Endodermal cell (in vitro differentiated cells): Measurements from ENCODE around the gene PLSCR3. TPM values are rescaled to one million over a fixed set of nuclear protein-coding genes. Genes with fewer than 3 reads are reported as not detected.
A peak's percentile ranks its signal among the peaks of the same experiment; 100 is the strongest.

Source experiments
- DNase-seq: peaks from one replicate; pipeline ENCODE4 v3.0.0-alpha.2; 2017
- H3K27ac ChIP-seq: 2 replicates; pipeline ENCODE4 v1.5.1; 2013; ENCODE audit warnings: mild to moderate bottlenecking, low read depth, low read length, moderate library complexity
- H3K27me3 ChIP-seq: 2 replicates; pipeline ENCODE4 v1.6.1; 2013; ENCODE audit warnings: mild to moderate bottlenecking, low read length, moderate library complexity; ENCODE audit not compliant: insufficient read depth, control insufficient read depth, poor library complexity, severe bottlenecking
- H3K36me3 ChIP-seq: 2 replicates; pipeline ENCODE4 v1.7.0; 2013; ENCODE audit warnings: mild to moderate bottlenecking, low read length, moderate library complexity; ENCODE audit not compliant: control insufficient read depth, insufficient read depth
- H3K4me1 ChIP-seq: one replicate; pipeline ENCODE4 v1.7.0; 2013; ENCODE audit warnings: low read length; ENCODE audit not compliant: control insufficient read depth, insufficient read depth
- H3K4me3 ChIP-seq: 2 replicates; pipeline ENCODE4 v1.5.1; 2013; ENCODE audit warnings: mild to moderate bottlenecking, low read length, moderate library complexity
- H3K9ac ChIP-seq: 2 replicates; pipeline ENCODE4 v1.6.1; 2013; ENCODE audit warnings: mild to moderate bottlenecking, low read length, moderate library complexity; ENCODE audit not compliant: poor library complexity, severe bottlenecking; ENCODE audit errors: extremely low read depth
- H3K9me3 ChIP-seq: 2 replicates; pipeline ENCODE4 v1.6.1; 2013; ENCODE audit warnings: mild to moderate bottlenecking, low read length, moderate library complexity; ENCODE audit not compliant: control insufficient read depth
- H3K27ac Mint-ChIP-seq: 2 replicates; pipeline ENCODE4 v1.8.0; 2020; ENCODE audit warnings: mixed read lengths
- H3K27me3 Mint-ChIP-seq: 2 replicates; pipeline ENCODE4 v1.8.0; 2021; ENCODE audit warnings: mild to moderate bottlenecking, mixed read lengths; ENCODE audit not compliant: insufficient read depth
- H3K36me3 Mint-ChIP-seq: 2 replicates; pipeline ENCODE4 v1.8.0; 2020; ENCODE audit warnings: low read depth, mixed read lengths
- H3K4me1 Mint-ChIP-seq: 2 replicates; pipeline ENCODE4 v1.8.0; 2020; ENCODE audit warnings: mixed read lengths
- H3K4me3 Mint-ChIP-seq: 2 replicates; pipeline ENCODE4 v1.8.0; 2020; ENCODE audit warnings: mild to moderate bottlenecking, moderate library complexity, mixed read lengths
- H3K9me3 Mint-ChIP-seq: 2 replicates; pipeline ENCODE4 v1.8.0; 2020; ENCODE audit warnings: mild to moderate bottlenecking, mixed read lengths
- CTCF ChIP-seq: fragments of 200-600 bp; sonication (generic); conservative IDR thresholded peaks from 2 replicates; pipeline ENCODE4 v1.5.0; 2021; ENCODE audit warnings: antibody characterized with exemption, mild to moderate bottlenecking
- WGBS, 2 experiments: methylation state at CpG; one replicate each; pipeline versions ENCODE4 v1.1.5 to v1.1.7; 2013; ENCODE audit warnings: missing lambda C conversion rate in 2 of 2, mixed read lengths in 1 of 2; ENCODE audit not compliant: insufficient coverage in 1 of 2, insufficient read length in 1 of 2; 5-methylcytosine and 5-hydroxymethylcytosine counted together
- total RNA-seq, 2 donors: library from RNA; stranded (reverse); fragmentation: NEBNext Ultra II Directional in 1 of 2; extraction: Animal tissue kit (Norgen Biotek cat#: 25700) in 1 of 2; gene quantifications; 2 replicates in 1 of 2; 3 replicates in 1 of 2; pipeline ENCODE4 v1.2.1, GENCODE V29; 2021

Gene PLSCR3
- total RNA-seq, 2 donors from 2014 or later: 21.0 to 26.2 TPM

GRCh38 chr17:7419819-7420610, 25.7 kb upstream of the PLSCR3 start, which contains the start of gene SPEM1:
SPEM1 (plus strand) TSS chr17:7420324; CDS start chr17:7420385, 61 bp downstream.
- H3K9me3 Mint-ChIP-seq: no peaks in the 10 kb centered on the region
- Histone ChIP-seq H3K27ac (peak within 1 kb of the TSS; percentile 94), H3K27me3 (no peaks in the 10 kb centered on the region), H3K4me1 (no peaks in the 10 kb centered on the region), H3K9me3 (no peaks in the 10 kb centered on the region), H3K36me3 (peaks cover 17% of the 10 kb centered on the region), H3K9ac (no peak within 1 kb of the TSS), H3K4me3 (no peak within 1 kb of the TSS)
- H3K4me1 Mint-ChIP-seq: no peaks in the 10 kb centered on the region
- 85 to 88% methylated on average over 9 to 17 of the region's 17 CpGs for WGBS, 2 experiments
- no peak within 1 kb of the TSS for H3K4me3 Mint-ChIP-seq
- TF ChIP-seq CTCF: no peak
- H3K27ac Mint-ChIP-seq: no peak within 1 kb of the TSS
- peaks cover 6% of the 10 kb centered on the region for H3K27me3 Mint-ChIP-seq
- no peak for DNase-seq
- peaks cover 16% of the 10 kb centered on the region for H3K36me3 Mint-ChIP-seq

- peak overlapping the region; percentile 24 for H3K27ac ChIP-seq
- no peak overlapping the region for H3K27ac Mint-ChIP-seq
These were observed 24.3 kb upstream of the PLSCR3 start for GRCh38 chr17:7418472-7419152.

More at GRCh38 chr17:7418472-7419152, 24.3 kb upstream of the PLSCR3 start:
- Mint-ChIP-seq H3K36me3 (peaks cover 19% of the 10 kb centered on the region), H3K4me1 (no peaks in the 10 kb centered on the region), H3K4me3 (no peak overlapping the region), H3K27me3 (no peaks in the 10 kb centered on the region), H3K9me3 (no peaks in the 10 kb centered on the region)
- DNase-seq: no peak
- Histone ChIP-seq H3K4me3 (no peak overlapping the region), H3K9me3 (no peaks in the 10 kb centered on the region), H3K9ac (no peak overlapping the region), H3K4me1 (no peaks in the 10 kb centered on the region), H3K27me3 (no peaks in the 10 kb centered on the region), H3K36me3 (peaks cover 20% of the 10 kb centered on the region)
- no peak for TF ChIP-seq CTCF
- WGBS, 2 experiments: 70 to 82% methylated on average over 10 to 18 of the region's 18 CpGs
